ENCODE data around the gene SNX14.
"Not testable (repeated sequence)": the region's sequence is repeated elsewhere in the genome, so short reads cannot be mapped to it uniquely, and the experiment has no call there.

Gene SNX14

DNA sequence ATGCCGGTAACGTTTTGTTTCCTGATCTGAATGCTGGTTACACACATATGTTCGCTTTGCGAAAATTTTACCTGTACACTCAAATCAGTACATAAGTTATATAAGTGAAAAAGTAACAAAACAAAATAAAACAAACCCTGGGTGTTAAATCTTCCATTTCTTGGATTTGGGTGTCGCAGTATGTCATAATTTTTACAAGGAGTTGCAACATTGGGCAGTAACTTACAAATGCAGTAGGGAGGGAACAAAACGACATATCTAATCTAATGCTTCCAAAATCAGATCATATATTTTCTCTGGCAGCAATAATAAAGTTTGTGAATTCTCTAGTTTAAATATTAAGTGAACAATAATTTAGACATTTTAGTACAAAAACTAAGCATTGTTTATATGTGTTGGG lies 25.2 kb downstream of the SNX14 start:
- no peak overlapping the region for H3K4me3 ChIP-seq (ENCODE audit: low read depth, low read length)
- TF ChIP-seq, protein P1, sequence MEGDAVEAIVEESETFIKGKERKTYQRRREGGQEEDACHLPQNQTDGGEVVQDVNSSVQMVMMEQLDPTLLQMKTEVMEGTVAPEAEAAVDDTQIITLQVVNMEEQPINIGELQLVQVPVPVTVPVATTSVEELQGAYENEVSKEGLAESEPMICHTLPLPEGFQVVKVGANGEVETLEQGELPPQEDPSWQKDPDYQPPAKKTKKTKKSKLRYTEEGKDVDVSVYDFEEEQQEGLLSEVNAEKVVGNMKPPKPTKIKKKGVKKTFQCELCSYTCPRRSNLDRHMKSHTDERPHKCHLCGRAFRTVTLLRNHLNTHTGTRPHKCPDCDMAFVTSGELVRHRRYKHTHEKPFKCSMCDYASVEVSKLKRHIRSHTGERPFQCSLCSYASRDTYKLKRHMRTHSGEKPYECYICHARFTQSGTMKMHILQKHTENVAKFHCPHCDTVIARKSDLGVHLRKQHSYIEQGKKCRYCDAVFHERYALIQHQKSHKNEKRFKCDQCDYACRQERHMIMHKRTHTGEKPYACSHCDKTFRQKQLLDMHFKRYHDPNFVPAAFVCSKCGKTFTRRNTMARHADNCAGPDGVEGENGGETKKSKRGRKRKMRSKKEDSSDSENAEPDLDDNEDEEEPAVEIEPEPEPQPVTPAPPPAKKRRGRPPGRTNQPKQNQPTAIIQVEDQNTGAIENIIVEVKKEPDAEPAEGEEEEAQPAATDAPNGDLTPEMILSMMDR (IDR thresholded peaks at IDR 0.05; ENCODE audit: low read depth, low read length) = no peak

DNA sequence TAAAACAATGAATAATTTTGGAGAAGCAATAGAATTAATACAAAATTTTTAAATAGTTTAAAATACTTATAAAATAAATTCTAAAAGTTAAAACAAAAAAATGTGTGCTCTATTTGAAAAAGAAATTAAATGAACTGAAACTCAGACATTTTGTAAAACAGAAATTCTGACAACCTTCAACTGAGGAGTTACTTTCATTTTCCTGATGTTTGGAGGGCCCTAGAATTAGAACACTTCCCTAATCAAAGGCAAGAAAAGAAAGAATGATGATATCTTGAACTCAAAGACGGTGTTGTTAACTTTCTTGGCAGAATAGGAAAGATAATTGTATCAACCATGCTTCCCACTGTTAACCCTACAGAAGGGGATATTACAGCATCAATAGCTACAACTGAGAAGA lies 27.9 kb downstream of the SNX14 start:
- TF ChIP-seq, protein P1 (IDR thresholded peaks at IDR 0.05; ENCODE audit: low read depth, low read length) = no peak
- no peak overlapping the region for H3K4me3 ChIP-seq (ENCODE audit: low read depth, low read length)

DNA sequence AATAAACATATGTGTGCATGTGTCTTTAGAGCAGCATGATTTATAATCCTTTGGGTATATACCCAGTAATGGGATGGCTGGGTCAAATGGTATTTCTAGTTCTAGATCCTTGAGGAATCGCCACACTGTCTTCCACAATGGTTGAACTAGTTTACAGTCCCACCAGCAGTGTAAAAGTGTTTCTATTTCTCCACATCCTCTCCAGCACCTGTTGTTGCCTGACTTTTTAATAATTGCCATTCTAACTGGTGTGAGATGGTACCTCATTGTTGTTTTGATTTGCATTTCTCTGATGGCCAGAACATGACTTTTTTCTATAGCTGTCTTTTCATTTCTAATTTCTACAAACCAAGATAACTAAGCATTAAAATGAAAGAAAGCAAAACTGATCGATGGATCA lies 29.4 kb downstream of the SNX14 start:
- not testable (repeated sequence) for H3K4me3 ChIP-seq (ENCODE audit: low read depth, low read length)

DNA sequence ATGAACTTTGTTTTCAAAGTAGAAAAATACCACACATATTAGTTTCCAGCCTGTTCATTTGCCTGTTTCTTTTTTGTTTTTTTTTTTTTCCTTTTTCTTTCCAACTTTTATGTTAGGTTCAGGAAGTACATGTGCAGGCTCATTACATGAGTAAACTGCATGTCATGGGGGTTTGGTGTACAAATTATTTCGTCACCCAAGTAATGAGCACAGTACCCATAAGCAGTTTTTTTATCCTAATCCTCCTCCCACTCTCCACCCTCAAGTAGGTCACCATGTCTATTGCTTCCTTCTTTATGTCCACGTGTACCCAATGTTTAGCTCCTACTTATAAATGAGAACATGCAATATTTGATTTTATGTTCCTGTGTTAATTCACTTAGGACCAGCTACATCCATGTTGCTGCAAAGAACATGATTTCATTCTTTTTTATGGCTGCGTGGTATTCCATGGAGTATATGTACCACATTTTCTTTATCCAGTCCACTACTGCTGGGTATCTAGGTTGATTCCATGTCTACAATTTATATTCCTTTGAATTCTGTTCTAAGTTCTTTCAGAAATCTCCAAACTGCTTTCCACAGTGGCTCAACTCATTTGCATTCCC lies 31.8 kb downstream of the SNX14 start:
- TF ChIP-seq, protein P1 (IDR thresholded peaks at IDR 0.05; ENCODE audit: low read depth, low read length) = no peak
- no peak overlapping the region for H3K4me3 ChIP-seq (ENCODE audit: low read depth, low read length)

DNA sequence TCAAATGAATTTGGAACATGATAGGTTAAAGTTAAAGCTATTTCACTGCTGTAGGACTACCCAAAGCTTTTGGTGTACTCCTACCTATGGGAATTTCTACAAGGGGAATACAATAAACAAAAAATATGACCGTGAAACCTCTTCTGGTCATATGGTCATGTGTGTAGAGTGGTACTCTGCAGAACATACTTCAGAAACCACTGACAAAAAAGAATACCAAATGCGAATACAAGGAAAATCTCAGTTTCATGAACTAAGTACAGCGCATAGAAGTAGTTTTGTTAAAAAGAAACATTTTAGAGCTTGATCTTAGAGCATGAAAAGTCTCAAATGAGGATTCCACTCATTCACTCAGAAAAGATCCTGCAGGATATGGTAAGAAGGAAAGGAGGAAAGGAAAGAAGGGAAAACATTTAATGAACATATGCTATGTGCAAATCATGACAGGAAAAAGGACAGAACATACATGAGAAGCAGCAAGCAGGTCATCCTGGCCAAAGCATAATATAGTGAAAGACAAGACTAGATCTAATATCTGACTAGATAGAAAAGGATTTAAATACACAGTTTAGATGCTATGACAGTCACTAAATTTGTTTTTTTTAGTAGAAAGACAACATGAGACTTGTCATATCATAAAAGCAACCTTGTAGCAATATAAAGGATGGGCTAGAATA lies 36.5 kb downstream of the SNX14 start:
- no peak overlapping the region for H3K4me3 ChIP-seq (ENCODE audit: low read depth, low read length)
- TF ChIP-seq, protein P1 (IDR thresholded peaks at IDR 0.05; ENCODE audit: low read depth, low read length) = no peak

DNA sequence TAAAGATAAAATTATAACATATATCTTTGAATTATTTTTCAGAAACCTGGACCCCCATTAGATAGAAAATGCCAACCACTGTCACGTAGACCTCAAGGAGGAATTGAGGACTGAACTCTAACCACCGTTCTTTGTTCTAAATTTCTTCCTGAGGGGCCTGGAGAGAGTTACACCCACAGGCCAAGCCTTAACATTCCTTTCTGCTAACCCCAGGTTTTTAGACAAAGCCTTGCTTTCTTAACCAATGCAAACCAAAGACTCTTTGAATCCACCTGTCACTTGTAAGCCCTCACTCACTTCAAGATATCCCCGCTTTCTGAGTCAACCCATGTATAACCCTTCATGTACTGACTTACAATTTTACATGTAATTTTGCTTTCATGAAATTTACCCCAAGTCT lies 41.0 kb downstream of the SNX14 start:
- no peak overlapping the region for H3K4me3 ChIP-seq (ENCODE audit: low read depth, low read length)
- TF ChIP-seq, protein P1 (IDR thresholded peaks at IDR 0.05; ENCODE audit: low read depth, low read length) = no peak

DNA sequence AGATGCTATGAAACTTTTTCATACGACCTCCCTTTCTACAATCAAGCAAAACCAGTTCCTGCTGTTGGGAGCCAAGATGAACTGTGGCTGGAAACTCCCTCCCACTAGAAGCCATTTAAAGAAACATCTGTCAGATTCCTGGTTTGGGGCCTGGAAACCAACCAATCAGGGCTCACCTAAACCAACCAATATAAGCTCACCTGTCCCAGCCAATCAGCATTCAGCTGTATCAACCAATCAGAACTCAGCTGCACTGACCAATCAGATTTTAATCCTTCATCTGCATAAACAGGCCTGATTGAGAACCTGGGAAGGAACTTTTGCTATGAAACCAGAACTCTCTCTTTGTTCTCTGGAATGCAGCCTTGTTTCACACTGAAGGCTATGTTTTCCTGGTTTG lies 42.4 kb downstream of the SNX14 start:
- H3K4me3 ChIP-seq (ENCODE audit: low read depth, low read length) = no peak overlapping the region
- TF ChIP-seq, protein P1 (IDR thresholded peaks at IDR 0.05; ENCODE audit: low read depth, low read length) = no peak

DNA sequence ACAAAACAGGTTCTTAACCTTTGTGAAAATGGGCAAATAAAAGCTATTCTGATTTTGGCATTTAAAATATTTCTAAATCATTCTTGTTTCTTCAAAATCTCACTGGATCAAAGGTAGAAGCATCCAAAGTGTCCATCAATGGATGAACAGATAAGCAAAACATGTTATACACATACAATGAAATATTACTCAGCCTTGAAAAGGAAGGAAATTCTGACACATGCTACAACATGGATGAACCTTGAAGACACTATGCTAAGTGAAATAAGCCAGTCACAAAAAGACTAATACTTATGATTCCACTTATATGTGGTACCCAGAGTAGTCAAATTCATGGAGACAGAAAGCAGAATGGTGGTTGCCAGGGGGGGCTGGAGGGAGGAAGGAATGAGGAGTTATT lies 45.9 kb downstream of the SNX14 start:
- TF ChIP-seq, protein P1 (IDR thresholded peaks at IDR 0.05; ENCODE audit: low read depth, low read length) = no peak
- no peak overlapping the region for H3K4me3 ChIP-seq (ENCODE audit: low read depth, low read length)
